H1 (cell line): ENCODE results near the gene IP6K1. TPM values are rescaled to one million over a fixed set of nuclear protein-coding genes. Genes with fewer than 3 reads are reported as not detected.

Source experiments
- CTCF ChIA-PET: fragments of 300-600 bp; sonication (Branson Sonifier 250); formaldehyde crosslinking; loops from one replicate; lab custom pipeline; 2021; ENCODE audit not compliant: partially characterized antibody; lab: Charles Lee
- POLR2A ChIA-PET: fragments of 300-600 bp; sonication (Branson Sonifier 250); formaldehyde crosslinking; loops from one replicate; lab custom pipeline; 2021; ENCODE audit warnings: inconsistent platforms; ENCODE audit not compliant: partially characterized antibody; lab: Charles Lee
- DNase-seq, 2 experiments: peaks; one replicate each; pipeline versions ENCODE4 v3.0.0 to v3.0.0-alpha.2; 2010 to 2022; ENCODE audit warnings: low spot score in 2 of 2, low read depth in 1 of 2, mixed read lengths in 1 of 2
- FAIRE-seq: peaks from 2 replicates; lab custom pipeline; 2011; peaks lifted over from hg19 to GRCh38; lab: Jason Lieb, UNC
- H2AFZ ChIP-seq: 2 replicates; pipeline ENCODE4 v1.8.1; 2012; ENCODE audit warnings: low read length, inconsistent platforms
- H2AK5ac ChIP-seq: 2 replicates; pipeline ENCODE4 v1.6.1; 2013; ENCODE audit warnings: low read depth, low read length
- H2BK120ac ChIP-seq: replicated peaks from 2 replicates; pipeline ENCODE3; 2013; ENCODE audit warnings: low read depth, low read length, inconsistent platforms
- H2BK12ac ChIP-seq: 2 replicates; pipeline ENCODE4 v1.6.1; 2013; ENCODE audit warnings: low read depth, low read length
- H2BK15ac ChIP-seq: 2 replicates; pipeline ENCODE4 v1.6.1; 2013; ENCODE audit warnings: low read length
- H2BK20ac ChIP-seq: 2 replicates; pipeline ENCODE4 v1.6.1; 2013; ENCODE audit warnings: low read length
- H2BK5ac ChIP-seq: 2 replicates; pipeline ENCODE4 v1.6.1; 2013; ENCODE audit warnings: low read depth, low read length
- H3K14ac ChIP-seq: 2 replicates; pipeline ENCODE4 v1.6.1; 2013; ENCODE audit warnings: inconsistent platforms; ENCODE audit not compliant: insufficient read length
- H3K18ac ChIP-seq: 2 replicates; pipeline ENCODE4 v1.6.1; 2013; ENCODE audit warnings: low read length; ENCODE audit errors: extremely low read depth
- H3K23ac ChIP-seq: 2 replicates; pipeline ENCODE4 v1.6.1; 2013; ENCODE audit warnings: inconsistent platforms; ENCODE audit not compliant: insufficient read length
- H3K23me2 ChIP-seq: 2 replicates; pipeline ENCODE4 v1.6.1; 2013; ENCODE audit warnings: low read depth, low read length
- H3K27ac ChIP-seq: 2 replicates; pipeline ENCODE4 v1.6.1; 2011; ENCODE audit warnings: low read depth, low read length, inconsistent platforms
- H3K27me3 ChIP-seq, 4 experiments: replicated peaks in 1 of 4; 1 replicate in 1 of 4; 2 replicates in 3 of 4; pipeline versions ENCODE4 v1.6.1 to v1.8.1; 2011 to 2013; ENCODE audit warnings: low read length in 3 of 4, mild to moderate bottlenecking in 3 of 4, inconsistent platforms in 2 of 4, mixed read lengths in 2 of 4, moderate library complexity in 1 of 4; ENCODE audit not compliant: control insufficient read depth in 3 of 4, insufficient read depth in 3 of 4; ENCODE audit errors: extremely low read depth in 1 of 4
- H3K36me3 ChIP-seq, 4 experiments: 2 replicates each; pipeline versions ENCODE4 v1.6.1 to v1.8.1; 2011 to 2013; ENCODE audit warnings: mild to moderate bottlenecking in 4 of 4, low read length in 3 of 4, moderate library complexity in 2 of 4, control low read depth in 1 of 4, inconsistent platforms in 1 of 4; ENCODE audit not compliant: insufficient read depth in 4 of 4, control insufficient read depth in 2 of 4
- H3K4ac ChIP-seq: replicated peaks from 2 replicates; pipeline ENCODE3; 2013; ENCODE audit warnings: low read length, low read depth, mixed read lengths, inconsistent platforms; ENCODE audit not compliant: insufficient read length
- H3K4me1 ChIP-seq, 4 experiments: replicated peaks in 1 of 4; 1 replicate in 1 of 4; 2 replicates in 3 of 4; pipeline versions ENCODE4 v1.6.1 to v1.8.1; 2011 to 2013; ENCODE audit warnings: low read length in 3 of 4, inconsistent platforms in 2 of 4, mixed read lengths in 1 of 4; ENCODE audit not compliant: insufficient read depth in 4 of 4, control insufficient read depth in 3 of 4
- H3K4me2 ChIP-seq, 2 experiments: 2 replicates each; pipeline versions ENCODE4 v1.6.1 to v1.8.1; 2011 to 2013; ENCODE audit warnings: low read depth in 2 of 2, low read length in 2 of 2, control low read depth in 1 of 2, inconsistent platforms in 1 of 2, mild to moderate bottlenecking in 1 of 2; ENCODE audit not compliant: insufficient read depth in 1 of 2
- H3K4me3 ChIP-seq, 4 experiments: fragments of 200-600, 300-600 bp in 1 of 4; sonication (generic), shearing (Covaris generic), sonication (Bioruptor Twin) in 1 of 4; 2 replicates each; pipeline versions ENCODE4 v1.5.1 to v1.8.1; 2011 to 2016; ENCODE audit warnings: low read length in 4 of 4, low read depth in 3 of 4, control low read depth in 2 of 4, inconsistent platforms in 2 of 4, mild to moderate bottlenecking in 2 of 4, mixed read lengths in 1 of 4, moderate library complexity in 1 of 4; ENCODE audit not compliant: insufficient read depth in 2 of 4; ENCODE audit errors: extremely low read depth in 1 of 4
- H3K56ac ChIP-seq: replicated peaks from 2 replicates; pipeline ENCODE3; 2013; ENCODE audit warnings: low read depth, mild to moderate bottlenecking, mixed read lengths, low read length, inconsistent platforms; ENCODE audit not compliant: insufficient read length
- H3K79me1 ChIP-seq: 2 replicates; pipeline ENCODE4 v1.6.1; 2013; ENCODE audit warnings: low read depth, low read length, control low read depth
- H3K79me2 ChIP-seq, 2 experiments: 2 replicates each; pipeline versions ENCODE4 v1.6.1 to v1.8.1; 2012 to 2013; ENCODE audit warnings: low read length in 2 of 2, mild to moderate bottlenecking in 2 of 2, inconsistent platforms in 1 of 2; ENCODE audit not compliant: insufficient read depth in 2 of 2, control insufficient read depth in 1 of 2
- H3K9ac ChIP-seq, 4 experiments: replicated peaks in 1 of 4; 1 replicate in 1 of 4; 2 replicates in 3 of 4; pipeline versions ENCODE4 v1.6.1 to v1.8.1; 2011 to 2013; ENCODE audit warnings: low read depth in 3 of 4, low read length in 3 of 4, control low read depth in 2 of 4, mild to moderate bottlenecking in 2 of 4, moderate library complexity in 2 of 4, inconsistent platforms in 1 of 4; ENCODE audit errors: extremely low read depth in 1 of 4
- H3K9me3 ChIP-seq, 2 experiments: 2 replicates each; pipeline versions ENCODE4 v1.6.1 to v1.8.1; 2012 to 2013; ENCODE audit warnings: mild to moderate bottlenecking in 2 of 2, moderate library complexity in 2 of 2, control low read depth in 1 of 2, inconsistent platforms in 1 of 2, low read depth in 1 of 2, low read length in 1 of 2, mixed read lengths in 1 of 2; ENCODE audit not compliant: insufficient read depth in 2 of 2
- H4K20me1 ChIP-seq, 2 experiments: replicated peaks in 1 of 2; 2 replicates each; pipeline versions ENCODE3 to v1.8.1; 2011 to 2013; ENCODE audit warnings: inconsistent platforms in 2 of 2, low read length in 2 of 2, mild to moderate bottlenecking in 1 of 2; ENCODE audit not compliant: insufficient read depth in 2 of 2, control insufficient read depth in 1 of 2
- H4K5ac ChIP-seq: 2 replicates; pipeline ENCODE4 v1.6.1; 2013; ENCODE audit warnings: low read length, low read depth, mixed read lengths, inconsistent platforms; ENCODE audit not compliant: insufficient read length
- H4K8ac ChIP-seq: 2 replicates; pipeline ENCODE4 v1.8.0; 2013; ENCODE audit warnings: mild to moderate bottlenecking, moderate library complexity, low read length, inconsistent platforms; ENCODE audit not compliant: insufficient read depth; ENCODE audit errors: extremely low read depth
- H4K91ac ChIP-seq: replicated peaks from 2 replicates; pipeline ENCODE3; 2013; ENCODE audit warnings: low read length, mixed read lengths, inconsistent platforms; ENCODE audit not compliant: insufficient read length
- HDAC6 ChIP-seq: IDR thresholded peaks from one replicate; pipeline ENCODE4 v1.7.1; 2012; ENCODE audit warnings: low read depth, mild to moderate bottlenecking, inconsistent platforms, low read length, moderate library complexity
- WGBS, 2 experiments: shearing (Covaris generic) in 1 of 2; methylation state at CpG; one replicate each; pipeline versions ENCODE4 v1.1.6 to v1.1.7; 2013 to 2015; ENCODE audit warnings: low lambda C conversion rate in 2 of 2, mixed read lengths in 2 of 2, inconsistent platforms in 1 of 2, low coverage in 1 of 2, missing lambda C conversion rate in 1 of 2; ENCODE audit not compliant: insufficient replicate concordance in 2 of 2, insufficient coverage in 1 of 2, insufficient read length in 1 of 2; ENCODE audit errors: extremely low coverage in 1 of 2, missing lambda C conversion rate in 1 of 2; 5-methylcytosine and 5-hydroxymethylcytosine counted together
- polyA plus RNA-seq, 7 experiments: library from polyadenylated mRNA; depleted of rRNA in 3 of 7; stranded (reverse) in 5 of 7; unstranded in 2 of 7; fragments of >200 nt in 5 of 7; fragments of 200-250 nt in 2 of 7; gene quantifications; 1 replicate in 5 of 7; 2 replicates in 1 of 7; 4 replicates in 1 of 7; pipeline versions ENCODE4 v1.2.1 to v1.2.3, GENCODE V29; 2011 to 2013; ENCODE audit warnings: missing spikeins in 2 of 7, mixed read lengths in 2 of 7
- total RNA-seq: library from RNA; stranded (reverse); fragmentation: NEBNext Ultra II Directional; extraction: Animal tissue kit (Norgen Biotek cat#: 25700); gene quantifications from 2 replicates; pipeline ENCODE4 v1.2.1, GENCODE V29; 2021

Gene IP6K1
- total and polyA plus RNA-seq, 2 of the 8 experiments (the other 6 are each of a cell fraction or from before 2014, with no cell fraction given) = 31.5 to 35.2 TPM

DNA sequence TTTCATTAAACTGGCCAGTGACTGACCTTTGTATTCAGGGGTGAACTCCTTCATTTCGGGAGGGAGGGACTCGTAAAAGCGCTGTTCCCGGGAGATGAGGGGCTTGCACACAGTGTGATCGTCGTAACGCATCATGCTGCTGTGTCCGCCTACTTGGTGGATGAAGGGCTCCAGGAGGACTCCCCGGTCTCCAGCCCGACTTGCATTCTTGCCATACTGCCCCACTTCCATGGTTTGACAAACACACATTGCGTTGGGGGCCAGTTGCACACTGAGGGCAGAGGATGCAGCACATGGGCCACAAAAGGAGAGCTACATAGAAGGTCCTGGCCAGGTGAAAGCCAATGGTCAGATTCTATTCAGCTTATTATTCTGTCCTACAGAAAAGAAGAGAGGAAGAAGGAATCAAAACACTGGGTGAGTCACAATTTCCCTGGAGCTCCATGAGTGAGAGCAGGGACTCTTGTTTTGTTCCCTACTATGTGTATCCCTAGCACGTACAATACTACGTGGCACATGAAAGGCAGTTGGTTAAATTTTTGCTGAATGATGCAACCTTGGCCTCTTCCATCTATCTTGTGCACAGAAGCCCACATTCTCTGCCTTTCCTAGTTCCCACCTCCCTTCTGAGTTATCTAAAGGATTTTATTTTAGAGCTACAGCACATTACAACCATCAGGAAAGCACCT lies 38.4 kb downstream of the IP6K1 start:
- H3K27ac ChIP-seq = no peak overlapping the region
- no peak overlapping the region for H3K4me2 ChIP-seq
- FAIRE-seq (no peak), DNase-seq (no peak)
- CTCF ChIA-PET = interaction anchor here (0.9 to 1.4 kb wide), 4 partner anchors 14 to 176 kb away, joined by 3 to 4 read pairs (median 3); no protein-coding TSS in a partner anchor
- H3K56ac ChIP-seq = no peak overlapping the region
- H3K4me1 ChIP-seq = no peaks in the 10 kb centered on the region
- peaks cover 5% of the 10 kb centered on the region; the same call in 1 of the 2 replicates for H3K79me1 ChIP-seq
- H2BK12ac ChIP-seq = no peak overlapping the region
- no peak overlapping the region for H3K4me3 ChIP-seq
- H4K20me1 ChIP-seq = peaks cover 0 to 8% of the 10 kb centered on the region in 2 experiments
- H2AFZ ChIP-seq = no peak overlapping the region
- H2BK15ac ChIP-seq = no peak overlapping the region
- H3K23me2 ChIP-seq = no peaks in the 10 kb centered on the region; the same call in 1 of the 2 replicates
- no peak overlapping the region; the same call in 1 of the 2 replicates for H3K18ac ChIP-seq
- 89% methylated on average over 13 of the region's 13 CpGs; no CpG with 5 or more reads in 1 of the 2 experiments for WGBS, 2 experiments
- H3K27me3 ChIP-seq = no peaks in the 10 kb centered on the region
- POLR2A ChIA-PET = interaction anchor here (1.0 to 2.2 kb wide), 7 partner anchors 13 to 55 kb away, joined by 3 to 6 read pairs (median 3); partner anchors contain the start of genes AMIGO3, GMPPB and INKA1
- peaks cover 0 to 20% of the 10 kb centered on the region in 2 experiments; a peak in 2 of 4 replicates for H3K79me2 ChIP-seq
- H2AK5ac ChIP-seq = no peak overlapping the region
- no peak overlapping the region for H2BK5ac ChIP-seq
- peaks cover 0 to 9% (median 3%) of the 10 kb centered on the region in 4 experiments; a peak in 4 of 8 replicates for H3K36me3 ChIP-seq
- no peak for TF ChIP-seq HDAC6
- H3K9me3 ChIP-seq = no peaks in the 10 kb centered on the region
- H3K9ac ChIP-seq = no peak overlapping the region
- H3K14ac ChIP-seq = no peak overlapping the region
- H4K91ac ChIP-seq = no peak overlapping the region
- no peak overlapping the region for H3K4ac ChIP-seq
- no peak overlapping the region for H3K23ac ChIP-seq
- no peak overlapping the region for H4K8ac ChIP-seq
- no peak overlapping the region for H4K5ac ChIP-seq
- H2BK120ac ChIP-seq = no peak overlapping the region
- H2BK20ac ChIP-seq = no peak overlapping the region
